Body of pancreas (tissue), 4 donors: Measurements from ENCODE around the gene TSGA10IP.

Source experiments
- CTCF ChIP-seq, 7 experiments: fragments of 450-650 bp in 4 of 7; fragments of 200-600 bp in 3 of 7; sonication (generic) in 3 of 7; IDR thresholded peaks; one replicate each; pipeline ENCODE4 v1.5.1; 2016 to 2019; ENCODE audit warnings: antibody characterized with exemption in 7 of 7
- POLR2A ChIP-seq, 3 donors: fragments of 450-650 bp; IDR thresholded peaks; one replicate each; pipeline ENCODE4 v1.6.1; 2016; ENCODE audit warnings: antibody characterized with exemption in 3 of 3, mild to moderate bottlenecking in 2 of 3

- no peak for TF ChIP-seq CTCF (IDR thresholded peaks at IDR 0.05)
- no peak for TF ChIP-seq POLR2A (IDR thresholded peaks at IDR 0.05)
These were observed 41.6 kb upstream of the TSGA10IP start for GRCh38 chr11:65903715-65904114.
